Lower lobe of right lung (tissue), 2 donors: Measurements from ENCODE around the gene NHSL1. TPM values are rescaled to one million over a fixed set of nuclear protein-coding genes. Genes with fewer than 3 reads are reported as not detected.

ENCODE experiments used
- ATAC-seq, 2 donors: fragments of 200-7000 bp; cut with Tn5 transposase; one replicate each; pipeline ENCODE4 v1.9.1; 2020 to 2022; ENCODE audit warnings: mild to moderate bottlenecking in 2 of 2, moderate library complexity in 2 of 2
- DNase-seq: peaks from one replicate; pipeline ENCODE4 v3.0.0-alpha.2; 2020
- H3K27ac ChIP-seq: fragments of 200-600 bp; one replicate; pipeline ENCODE4 v1.8.0; 2022
- H3K27me3 ChIP-seq: fragments of 200-600 bp; one replicate; pipeline ENCODE4 v1.8.0; 2022; ENCODE audit warnings: low read depth
- H3K36me3 ChIP-seq: fragments of 200-600 bp; one replicate; pipeline ENCODE4 v1.8.0; 2022; ENCODE audit warnings: mild to moderate bottlenecking
- H3K4me1 ChIP-seq: fragments of 200-600 bp; one replicate; pipeline ENCODE4 v1.8.0; 2022
- H3K4me3 ChIP-seq: fragments of 200-600 bp; one replicate; pipeline ENCODE4 v1.8.0; 2022; ENCODE audit warnings: mild to moderate bottlenecking
- H3K9me3 ChIP-seq: fragments of 200-600 bp; one replicate; pipeline ENCODE4 v1.8.0; 2022
- CTCF ChIP-seq: fragments of 200-600 bp; IDR thresholded peaks from one replicate; pipeline ENCODE4 v1.8.0; 2022; ENCODE audit warnings: antibody characterized with exemption, mild to moderate bottlenecking
- intact Hi-C: fragments of 100-400 bp; cut with DNase I; formaldehyde crosslinking; loops from one replicate; pipeline ENCODE4 v1.11.0; 2022
- total RNA-seq: library from RNA; stranded (reverse); fragmentation: NEBNext Ultra II Directional; extraction: Animal tissue kit (Norgen Biotek cat#: 25700); gene quantifications from one replicate; pipeline ENCODE4 v1.2.1, GENCODE V29; 2021
- donor health status: DM: no; HTN: yes; CAD: no; lungs with severe emphysema.

Gene NHSL1
- total RNA-seq, 1 donor from 2014 or later = 63.7 TPM

DNA sequence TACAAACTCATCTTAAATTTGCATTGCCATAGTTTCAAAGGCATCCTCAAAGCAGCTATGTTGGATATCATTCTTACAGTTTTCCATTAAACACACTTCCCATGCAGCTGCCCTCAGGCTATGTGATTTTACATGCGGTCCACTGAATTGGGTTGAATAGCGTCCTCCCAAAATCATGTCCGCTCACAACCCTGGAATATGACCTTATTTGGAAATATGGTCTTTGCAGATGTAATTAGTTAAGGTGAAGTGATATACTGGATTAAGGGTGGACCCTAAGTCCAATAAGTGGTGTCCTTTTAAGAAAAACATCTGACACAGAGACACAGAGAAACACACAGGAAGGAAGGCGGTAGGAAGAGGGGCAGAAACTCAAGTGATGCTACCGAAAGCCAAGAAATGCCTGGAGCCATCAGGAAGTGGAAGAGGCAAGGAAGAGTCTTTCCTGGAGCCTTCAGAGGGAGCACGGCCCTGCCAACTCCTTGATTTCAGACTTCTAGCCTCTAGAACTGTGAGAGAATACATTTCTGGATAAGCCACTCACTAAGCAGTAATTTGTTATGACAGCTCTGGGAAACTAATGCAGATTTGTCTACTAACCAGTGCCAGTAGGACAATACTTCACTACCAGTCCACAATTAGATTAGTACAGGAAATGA, 42.7 kb upstream of the NHSL1 start:
- no peak for ATAC-seq
- H3K4me1 ChIP-seq = peaks cover 64% of the 10 kb centered on the region
- H3K27ac ChIP-seq = peak overlapping the region; percentile 31

DNA sequence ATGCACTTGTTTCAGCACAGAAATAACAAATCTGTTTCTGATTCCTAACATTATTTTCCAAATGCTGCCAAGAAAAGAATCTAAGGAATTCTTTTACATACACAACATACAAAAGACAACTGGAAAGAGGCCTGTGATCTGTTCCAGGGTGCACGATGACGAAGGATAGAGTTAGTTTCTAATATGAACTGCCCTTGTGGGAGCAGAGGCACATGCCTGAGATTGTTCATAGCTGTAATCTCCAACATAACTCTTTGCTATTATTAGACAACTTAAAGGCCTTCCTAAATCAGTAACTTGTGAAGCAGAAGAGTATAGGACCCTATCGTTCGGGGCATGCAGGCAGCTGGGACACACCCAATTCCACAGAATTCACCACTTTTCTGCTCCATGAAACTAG, 41.2 kb upstream of the NHSL1 start:
- Histone ChIP-seq H3K27me3 (no peaks in the 10 kb centered on the region), H3K36me3 (no peaks in the 10 kb centered on the region), H3K4me3 (no peak overlapping the region), H3K9me3 (no peaks in the 10 kb centered on the region), H3K27ac (peak overlapping the region; percentile 57), H3K4me1 (peaks cover 52% of the 10 kb centered on the region)
- intact Hi-C loops = no loop called here
- ATAC-seq = peak in 1 of 2 donors; percentile 30
- TF ChIP-seq CTCF = no peak
- DNase-seq = no peak

More for the DNA sequence above, 42.7 kb upstream of the NHSL1 start:
- intact Hi-C loops = no loop called here
- H3K27me3 ChIP-seq = no peaks in the 10 kb centered on the region
- no peaks in the 10 kb centered on the region for H3K36me3 ChIP-seq
- TF ChIP-seq CTCF = no peak
- H3K9me3 ChIP-seq = no peaks in the 10 kb centered on the region
- H3K4me3 ChIP-seq = no peak overlapping the region
- no peak for DNase-seq

DNA sequence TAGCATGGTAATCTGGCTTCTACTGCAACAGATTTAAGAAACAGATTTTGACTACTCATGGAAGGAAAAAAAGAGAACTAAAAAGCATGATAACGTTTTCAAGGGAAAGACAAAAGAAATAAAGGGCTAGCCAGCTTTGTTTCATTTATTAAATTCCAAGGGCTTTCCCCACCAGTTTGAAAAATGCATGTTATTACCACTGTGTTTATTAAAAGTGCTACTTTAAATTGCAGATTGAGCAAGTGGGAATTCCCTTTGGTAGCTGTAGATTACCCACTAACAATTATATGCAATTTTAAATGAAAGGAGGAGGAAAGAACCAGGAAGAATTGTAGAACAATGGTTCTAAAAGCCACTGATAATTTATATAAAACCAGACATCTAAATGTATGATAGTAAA, 40.6 kb upstream of the NHSL1 start:
- intact Hi-C loops = no loop called here
- DNase-seq (no peak), ATAC-seq (no peak)
- Histone ChIP-seq H3K4me1 (peaks cover 46% of the 10 kb centered on the region), H3K9me3 (no peaks in the 10 kb centered on the region), H3K27me3 (no peaks in the 10 kb centered on the region), H3K36me3 (no peaks in the 10 kb centered on the region), H3K27ac (no peak overlapping the region), H3K4me3 (no peak overlapping the region)
- no peak for TF ChIP-seq CTCF

DNA sequence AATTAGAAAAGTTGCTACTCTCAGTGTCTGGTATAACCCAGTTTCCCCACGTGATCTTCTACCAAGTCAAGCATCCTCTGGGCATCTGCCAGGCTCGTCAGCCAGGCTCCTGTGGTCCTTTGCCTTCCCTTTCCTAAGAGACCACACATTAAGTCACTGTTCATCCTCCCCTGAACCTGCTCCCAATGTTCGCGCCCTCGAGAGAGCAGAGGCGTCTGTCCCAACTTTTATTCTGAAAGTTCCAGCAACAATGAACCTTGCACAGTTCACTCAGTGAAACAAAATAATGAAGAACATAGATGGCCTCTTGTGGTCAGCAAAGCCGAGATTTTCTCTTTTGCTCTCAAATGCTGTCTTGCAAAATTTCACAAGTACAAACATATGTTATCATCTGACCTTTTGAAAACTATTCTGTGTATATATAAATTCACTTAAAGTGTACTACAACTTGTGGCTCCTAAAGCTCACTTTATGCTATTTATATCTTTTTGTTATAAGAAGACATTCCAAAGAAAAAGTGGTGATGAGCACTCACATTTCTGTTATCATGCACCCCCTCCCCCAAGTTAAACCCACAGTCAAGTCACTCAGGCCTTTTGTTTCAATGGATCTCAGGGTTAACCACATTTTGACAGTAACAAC, 39.2 kb upstream of the NHSL1 start:
- intact Hi-C loops = no loop called here
- ATAC-seq = no peak

GRCh38 chr6:138537106-138537505, 37.8 kb upstream of the NHSL1 start:
- TF ChIP-seq CTCF = no peak
- DNase-seq (no peak), ATAC-seq (peak in 1 of 2 donors; percentile 45)
- Histone ChIP-seq H3K27me3 (no peaks in the 10 kb centered on the region), H3K27ac (peak overlapping the region; percentile 37), H3K4me3 (no peak overlapping the region), H3K9me3 (no peaks in the 10 kb centered on the region), H3K4me1 (peaks cover 52% of the 10 kb centered on the region), H3K36me3 (no peaks in the 10 kb centered on the region)
- intact Hi-C loops = no loop called here

More for the DNA sequence above, 39.2 kb upstream of the NHSL1 start:
- DNase-seq = no peak
- Histone ChIP-seq H3K4me3 (no peak overlapping the region), H3K27ac (no peak overlapping the region), H3K4me1 (peaks cover 46% of the 10 kb centered on the region), H3K36me3 (no peaks in the 10 kb centered on the region), H3K27me3 (no peaks in the 10 kb centered on the region), H3K9me3 (no peaks in the 10 kb centered on the region)
- TF ChIP-seq CTCF = no peak
